IMR-90 (cell line): Measurements from ENCODE around the gene GNAS. TPM values are rescaled to one million over a fixed set of nuclear protein-coding genes. Genes with fewer than 3 reads are reported as not detected.

Experiments used
- ATAC-seq: fragments of 200-7000 bp; cut with Tn5 transposase; 2 replicates; pipeline ENCODE4 v1.9.1; 2020; ENCODE audit warnings: low read depth, mild to moderate bottlenecking, moderate library complexity
- BruUV-seq: library from RNA; stranded (reverse); fragments of 400-500 nt; replicated peaks from 2 replicates; lab custom pipeline; 2021; lab: Mats Ljungman, UMichigan
- CTCF ChIA-PET: fragments of 300-600 bp; formaldehyde crosslinking; extraction: SDS; loops from one replicate; lab custom pipeline; 2021; ENCODE audit warnings: antibody characterized with exemption; lab: Yijun Ruan, JAX
- POLR2A ChIA-PET: fragments of 300-600 bp; sonication (Branson Sonifier 250); formaldehyde crosslinking; loops from one replicate; lab custom pipeline; 2022; ENCODE audit warnings: antibody characterized with exemption; ENCODE audit not compliant: unreplicated experiment; lab: Charles Lee
- DNase-seq: peaks from one replicate; pipeline ENCODE4 v3.0.0; 2013
- H2AFZ ChIP-seq: replicated peaks from 2 replicates; pipeline ENCODE3; 2013; ENCODE audit warnings: low read length, mild to moderate bottlenecking; ENCODE audit not compliant: poor library complexity
- H2AK5ac ChIP-seq: 2 replicates; pipeline ENCODE4 v1.6.1; 2013; ENCODE audit warnings: low read depth, low read length, inconsistent platforms
- H2AK9ac ChIP-seq: replicated peaks from 2 replicates; pipeline ENCODE3; 2013; ENCODE audit warnings: mild to moderate bottlenecking, low read depth, low read length, moderate library complexity; ENCODE audit not compliant: poor library complexity
- H2BK120ac ChIP-seq: 2 replicates; pipeline ENCODE4 v1.6.1; 2013; ENCODE audit warnings: low read depth, low read length, inconsistent platforms
- H2BK15ac ChIP-seq: 3 replicates; pipeline ENCODE4 v1.6.1; 2013; ENCODE audit warnings: low read depth, low read length, inconsistent platforms
- H2BK20ac ChIP-seq: 2 replicates; pipeline ENCODE4 v1.6.1; 2013; ENCODE audit warnings: low read depth, mild to moderate bottlenecking, inconsistent platforms, low read length, moderate library complexity
- H2BK5ac ChIP-seq: 2 replicates; pipeline ENCODE4 v1.6.1; 2013; ENCODE audit warnings: mild to moderate bottlenecking, low read depth, low read length, inconsistent platforms; ENCODE audit not compliant: poor library complexity, severe bottlenecking
- H3K14ac ChIP-seq: replicated peaks from 2 replicates; pipeline ENCODE4 v1.6.1; 2013; ENCODE audit warnings: low read depth, low read length, inconsistent platforms
- H3K18ac ChIP-seq: 2 replicates; pipeline ENCODE4 v1.6.1; 2013; ENCODE audit warnings: low read depth, low read length, control low read depth
- H3K23ac ChIP-seq: 2 replicates; pipeline ENCODE4 v1.6.1; 2013; ENCODE audit warnings: low read depth, low read length, inconsistent platforms
- H3K27ac ChIP-seq: 2 replicates; pipeline ENCODE4 v1.5.1; 2013; ENCODE audit warnings: mild to moderate bottlenecking, control low read depth, low read length; ENCODE audit not compliant: insufficient read depth
- H3K27me3 ChIP-seq: 2 replicates; pipeline ENCODE4 v1.6.1; 2013; ENCODE audit warnings: low read length; ENCODE audit not compliant: control insufficient read depth, insufficient read depth
- H3K36me3 ChIP-seq: 2 replicates; pipeline ENCODE4 v1.6.1; 2013; ENCODE audit warnings: low read length, mixed read lengths; ENCODE audit not compliant: control insufficient read depth, insufficient read depth
- H3K4ac ChIP-seq: 2 replicates; pipeline ENCODE4 v1.6.1; 2013; ENCODE audit warnings: low read depth, low read length, inconsistent platforms
- H3K4me1 ChIP-seq: 2 replicates; pipeline ENCODE4 v1.6.1; 2013; ENCODE audit warnings: low read length, mixed read lengths; ENCODE audit not compliant: control insufficient read depth, insufficient read depth
- H3K4me2 ChIP-seq: 2 replicates; pipeline ENCODE4 v1.6.1; 2013; ENCODE audit warnings: low read depth, mild to moderate bottlenecking, control low read depth, low read length, moderate library complexity
- H3K4me3 ChIP-seq: 2 replicates; pipeline ENCODE4 v1.5.1; 2013; ENCODE audit warnings: low read depth, mild to moderate bottlenecking, control low read depth, low read length, moderate library complexity; ENCODE audit not compliant: insufficient read depth
- H3K56ac ChIP-seq: 2 replicates; pipeline ENCODE4 v1.6.1; 2013; ENCODE audit warnings: low read length, inconsistent platforms; ENCODE audit not compliant: insufficient read depth; ENCODE audit errors: extremely low read depth
- H3K79me1 ChIP-seq, 2 experiments: 2 replicates each; pipeline ENCODE4 v1.6.1; 2013; ENCODE audit warnings: low read length in 2 of 2, inconsistent platforms in 1 of 2, low read depth in 1 of 2
- H3K9ac ChIP-seq: 2 replicates; pipeline ENCODE4 v1.6.1; 2013; ENCODE audit warnings: low read depth, low read length, control low read depth
- H3K9me1 ChIP-seq: 2 replicates; pipeline ENCODE4 v1.6.1; 2013; ENCODE audit warnings: low read length, inconsistent platforms; ENCODE audit not compliant: insufficient read depth
- H3K9me3 ChIP-seq: 2 replicates; pipeline ENCODE4 v1.6.1; 2013; ENCODE audit warnings: low read length; ENCODE audit not compliant: control insufficient read depth, insufficient read depth
- H4K20me1 ChIP-seq: 2 replicates; pipeline ENCODE4 v1.6.1; 2013; ENCODE audit warnings: low read length, inconsistent platforms; ENCODE audit not compliant: insufficient read depth
- H4K5ac ChIP-seq: 2 replicates; pipeline ENCODE4 v1.6.1; 2013; ENCODE audit warnings: mild to moderate bottlenecking, low read depth, low read length, control low read depth
- H4K8ac ChIP-seq, 2 experiments: 2 replicates each; pipeline ENCODE4 v1.6.1; 2013; ENCODE audit warnings: low read depth in 2 of 2, low read length in 2 of 2, control low read depth in 1 of 2, inconsistent platforms in 1 of 2
- H4K91ac ChIP-seq: 2 replicates; pipeline ENCODE4 v1.6.1; 2013; ENCODE audit warnings: low read depth, low read length, inconsistent platforms; ENCODE audit not compliant: insufficient read depth
- CEBPB ChIP-seq: IDR thresholded peaks from 2 replicates; pipeline ENCODE4 v1.6.1; 2012; ENCODE audit warnings: low read depth, low read length, improper control_type of control experiment
- CTCF ChIP-seq: conservative IDR thresholded peaks from 2 replicates; pipeline ENCODE4 v1.5.1; 2012; ENCODE audit warnings: mild to moderate bottlenecking, low read depth, low read length, improper control_type of control experiment
- FOS ChIP-seq: fragments of 150-350 bp; IDR thresholded peaks from 2 replicates; pipeline ENCODE4 v1.6.1; 2016; ENCODE audit warnings: low read depth, low read length
- MAZ ChIP-seq: IDR thresholded peaks from 2 replicates; pipeline ENCODE4 v1.6.1; 2012; ENCODE audit warnings: low read depth, mild to moderate bottlenecking, low read length, improper control_type of control experiment, moderate library complexity, borderline replicate concordance
- NFE2L2 ChIP-seq: fragments of 150-350 bp; IDR thresholded peaks from 2 replicates; pipeline ENCODE4 v1.6.1; 2016; ENCODE audit warnings: low read depth, mild to moderate bottlenecking, low read length
- POLR2A ChIP-seq: IDR thresholded peaks from 2 replicates; pipeline ENCODE4 v1.6.1; 2012; ENCODE audit warnings: mild to moderate bottlenecking, low read depth, low read length
- RAD21 ChIP-seq: IDR thresholded peaks from 2 replicates; pipeline ENCODE4 v1.6.1; 2012; ENCODE audit warnings: low read length, improper control_type of control experiment
- RCOR1 ChIP-seq: IDR thresholded peaks from 2 replicates; pipeline ENCODE4 v1.6.1; 2012; ENCODE audit warnings: mild to moderate bottlenecking, low read length, improper control_type of control experiment; ENCODE audit not compliant: insufficient replicate concordance
- SMC3 ChIP-seq: fragments of 150-350 bp; IDR thresholded peaks from 2 replicates; pipeline ENCODE4 v1.6.1; 2016; ENCODE audit warnings: low read depth, mild to moderate bottlenecking, antibody characterized with exemption, low read length, moderate library complexity
- USF2 ChIP-seq: fragments of 150-350 bp; IDR thresholded peaks from 2 replicates; pipeline ENCODE4 v1.6.1; 2017; ENCODE audit warnings: mild to moderate bottlenecking, antibody characterized with exemption, low read length, low read depth
- WGBS, 2 experiments: methylation state at CpG; one replicate each; pipeline versions ENCODE4 v1.1.5 to v1.1.7; 2013; ENCODE audit warnings: missing lambda C conversion rate in 2 of 2; ENCODE audit not compliant: insufficient read length in 1 of 2; ENCODE audit errors: extremely low coverage in 2 of 2; 5-methylcytosine and 5-hydroxymethylcytosine counted together
- dilution Hi-C: fragments of 300-500 bp; cut with HindIII; formaldehyde crosslinking; loops from one replicate; pipeline ENCODE4 v1.14.3; 2018; ENCODE audit warnings: low sequenced_read_pairs; ENCODE audit not compliant: unreplicated experiment
- in situ Hi-C: fragments of 300-500 bp; cut with MboI; formaldehyde crosslinking; loops from 3 replicates; pipeline ENCODE4 v1.14.3; 2019; ENCODE audit warnings: low sequenced_read_pairs, inconsistent platforms, mixed read lengths
- intact Hi-C: fragments of 100-400 bp; cut with micrococcal nuclease; formaldehyde crosslinking; loops from 2 replicates; pipeline ENCODE4 v1.10.0; 2022
- polyA plus RNA-seq, 3 experiments: library from polyadenylated mRNA; depleted of rRNA; stranded (reverse); fragments of >200 nt; gene quantifications; 2 replicates each; pipeline ENCODE4 v1.2.3, GENCODE V29; 2012; ENCODE audit warnings: low replicate concordance in 1 of 3
- total RNA-seq: library from RNA; depleted of rRNA; stranded (reverse); fragments of >200 nt; gene quantifications from 2 replicates; pipeline ENCODE4 v1.2.3, GENCODE V29; 2012

The GNAS gene
- total and polyA plus RNA-seq, 2 of the 4 experiments (the other 2 are of a cell fraction) = 397 to 1,356 TPM

GRCh38 chr20:58901488-58902402, 49.2 kb downstream of the GNAS start:
- intact Hi-C loops = loop anchor here (1.0 kb wide), 1 partner anchor 9 kb away; no protein-coding TSS in a partner anchor

More at GRCh38 chr20:58901488-58902402, 49.2 kb downstream of the GNAS start:
- Histone ChIP-seq H3K27me3 (no peaks in the 10 kb centered on the region), H2AK9ac (no peak overlapping the region), H2BK20ac (no peak overlapping the region), H4K8ac (no peak overlapping the region), H3K9ac (no peak overlapping the region), H3K14ac (no peak overlapping the region), H2BK5ac (no peak overlapping the region), H3K18ac (no peak overlapping the region), H4K91ac (no peak overlapping the region), H3K9me1 (peaks cover 21% of the 10 kb centered on the region), H3K79me1 (peaks cover 20 to 78% of the 10 kb centered on the region in 2 experiments; a peak in 3 of 4 replicates), H3K4me1 (peaks cover 16% of the 10 kb centered on the region), H2BK15ac (no peak overlapping the region), H4K20me1 (peaks cover 88% of the 10 kb centered on the region), H3K9me3 (no peaks in the 10 kb centered on the region), H3K56ac (no peak overlapping the region), H4K5ac (no peak overlapping the region), H3K27ac (no peak overlapping the region), H3K23ac (no peak overlapping the region), H3K36me3 (peaks cover 35% of the 10 kb centered on the region), H3K4ac (no peak overlapping the region), H3K4me2 (no peak overlapping the region), H2BK120ac (no peak overlapping the region), H2AFZ (no peak overlapping the region), H2AK5ac (no peak overlapping the region), H3K4me3 (no peak overlapping the region)
- CTCF ChIA-PET = no interaction called here
- BruUV-seq = no TSS peak
- no peak for TF ChIP-seq CEBPB
- no peak for TF ChIP-seq CTCF
- no peak for TF ChIP-seq USF2
- TF ChIP-seq NFE2L2 = no peak
- TF ChIP-seq MAZ = no peak
- TF ChIP-seq POLR2A = no peak
- no peak for TF ChIP-seq SMC3
- no peak for TF ChIP-seq FOS
- no peak for TF ChIP-seq RAD21
- TF ChIP-seq RCOR1 = no peak
- in situ Hi-C loops = loop anchor here (10.0 kb wide), 1 partner anchor 123 kb away; no protein-coding TSS in a partner anchor
- WGBS, 2 experiments = no CpG with 5 or more reads among the region's 19 CpGs
- dilution Hi-C loops = no loop called here
- no peak for ATAC-seq
- POLR2A ChIA-PET = no interaction called here
- DNase-seq = no peak
